Stomach (tissue), 4 donors: Measurements from ENCODE around the gene WWC2.

ENCODE experiments used
- CTCF ChIP-seq, 7 experiments: fragments of 450-650 bp in 4 of 7; fragments of 200-600 bp in 3 of 7; sonication (generic) in 3 of 7; IDR thresholded peaks; one replicate each; pipeline ENCODE4 v1.5.1; 2016 to 2019; ENCODE audit warnings: antibody characterized with exemption in 7 of 7, control low read depth in 2 of 7, mild to moderate bottlenecking in 1 of 7
- POLR2A ChIP-seq, 4 donors: fragments of 450-650 bp; IDR thresholded peaks; one replicate each; pipeline ENCODE4 v1.6.1; 2016; ENCODE audit warnings: antibody characterized with exemption in 4 of 4, control low read depth in 2 of 4, mild to moderate bottlenecking in 1 of 4, moderate library complexity in 1 of 4

GRCh38 chr4:183149616-183150539, 50.8 kb downstream of the WWC2 start:
- TF ChIP-seq CTCF (IDR thresholded peaks at IDR 0.05): no peak
- no peak for TF ChIP-seq POLR2A (IDR thresholded peaks at IDR 0.05)
